MM.1S (cell line): ENCODE data around the gene CLASP1.
A peak's percentile ranks its signal among the peaks of the same experiment; 100 is the strongest.

Source experiments
- DNase-seq: peaks from one replicate; pipeline ENCODE4 v3.0.0-alpha.2; 2015
- H2AFZ ChIP-seq: fragments of 300-600 bp; sonication (generic); 2 replicates; pipeline ENCODE4 v1.6.0; 2016; ENCODE audit warnings: antibody characterized with exemption, low read length
- H3F3A ChIP-seq: fragments of 300-600 bp; sonication (generic); 2 replicates; pipeline ENCODE4 v1.6.1; 2016; ENCODE audit warnings: mild to moderate bottlenecking, antibody characterized with exemption, low read length, moderate library complexity, mixed read lengths; ENCODE audit not compliant: insufficient read depth
- H3K27ac ChIP-seq: fragments of 300-600 bp; sonication (generic); 2 replicates; pipeline ENCODE4 v1.5.1; 2016; ENCODE audit warnings: mild to moderate bottlenecking, low read length
- H3K27me3 ChIP-seq: fragments of 300-600 bp; sonication (generic); replicated peaks from 2 replicates; pipeline ENCODE4 v1.6.0; 2016; ENCODE audit warnings: low read length; ENCODE audit not compliant: insufficient read depth
- H3K36me3 ChIP-seq: fragments of 300-600 bp; sonication (generic); replicated peaks from 2 replicates; pipeline ENCODE4 v1.6.1; 2016; ENCODE audit warnings: mild to moderate bottlenecking, low read length, mixed read lengths; ENCODE audit not compliant: insufficient read depth
- H3K4me1 ChIP-seq: fragments of 300-600 bp; sonication (generic); 2 replicates; pipeline ENCODE4 v1.6.1; 2016; ENCODE audit warnings: low read length, mixed read lengths
- H3K4me2 ChIP-seq: fragments of 300-600 bp; sonication (generic); 2 replicates; pipeline ENCODE4 v1.6.0; 2016; ENCODE audit warnings: low read depth, low read length
- H3K4me3 ChIP-seq: fragments of 300-600 bp; sonication (generic); 2 replicates; pipeline ENCODE4 v1.5.1; 2016; ENCODE audit warnings: low read length, mixed read lengths
- H3K79me2 ChIP-seq: fragments of 300-600 bp; sonication (generic); 2 replicates; pipeline ENCODE4 v1.6.1; 2016; ENCODE audit warnings: mixed run types, low read length, mixed read lengths
- H3K9ac ChIP-seq: fragments of 300-600 bp; sonication (generic); 2 replicates; pipeline ENCODE4 v1.6.1; 2016; ENCODE audit warnings: low read length, mixed read lengths
- H3K9me2 ChIP-seq: fragments of 300-600 bp; sonication (generic); replicated peaks from 2 replicates; pipeline ENCODE4 v1.6.1; 2016; ENCODE audit warnings: mild to moderate bottlenecking, low read length, mixed read lengths; ENCODE audit not compliant: insufficient read depth
- H3K9me3 ChIP-seq: fragments of 300-600 bp; sonication (generic); replicated peaks from 2 replicates; pipeline ENCODE4 v1.6.1; 2016; ENCODE audit warnings: mild to moderate bottlenecking, low read length, mixed read lengths; ENCODE audit not compliant: insufficient read depth
- H4K20me1 ChIP-seq: fragments of 300-600 bp; sonication (generic); 2 replicates; pipeline ENCODE4 v1.6.1; 2016; ENCODE audit warnings: mild to moderate bottlenecking, low read length, moderate library complexity, mixed read lengths; ENCODE audit not compliant: insufficient read depth
- CTCF ChIP-seq: fragments of 300-600 bp; sonication (generic); IDR thresholded peaks from 2 replicates; pipeline ENCODE4 v1.5.1; 2016; ENCODE audit warnings: antibody characterized with exemption, low read length, mixed read lengths
- EZH2 ChIP-seq: fragments of 300-600 bp; sonication (generic); optimal IDR thresholded peaks from 2 replicates; pipeline ENCODE3; 2017; ENCODE audit warnings: low read depth, mild to moderate bottlenecking, antibody characterized with exemption, low read length, mixed read lengths
- EZH2phosphoT487 ChIP-seq: fragments of 300-600 bp; sonication (generic); IDR thresholded peaks from 2 replicates; pipeline ENCODE4 v1.6.1; 2018; ENCODE audit warnings: antibody characterized with exemption, low read length

The CLASP1 gene

DNA sequence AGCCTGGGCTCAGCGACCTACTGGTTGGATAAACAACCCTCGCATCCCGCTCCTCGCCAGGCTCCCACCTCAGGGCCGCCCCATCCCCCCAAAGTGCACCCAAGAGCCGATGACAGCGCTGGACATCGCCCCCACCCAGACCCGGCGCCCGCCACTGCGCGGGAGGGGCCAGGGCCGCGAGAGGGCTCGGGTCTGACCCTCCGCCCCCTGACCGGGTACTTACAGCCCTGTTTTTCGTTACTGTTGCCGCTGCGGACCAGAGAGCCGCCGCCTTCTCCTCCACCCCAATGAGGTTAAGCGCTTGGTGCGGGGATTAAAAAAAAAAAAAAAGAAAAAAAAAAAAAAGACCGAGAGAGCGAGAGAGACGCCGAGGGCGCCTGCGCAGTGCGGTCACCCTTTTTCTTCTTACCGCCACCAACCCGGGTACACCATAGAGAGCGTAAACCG lies at the start of gene CLASP1:
CLASP1 (minus strand) TSS at position 314 of the 447 bp plus-strand sequence. CDS start 43,567 bp downstream, outside the sequence.
- Histone ChIP-seq H3K4me1 (peaks cover 9% of the 10 kb centered on the region; the same call in 1 of the 2 replicates), H3K27ac (peak within 1 kb of the TSS; percentile 92), H3K79me2 (peaks cover 79% of the 10 kb centered on the region), H3K9me2 (no peaks in the 10 kb centered on the region), H3F3A (peaks cover 25% of the 10 kb centered on the region), H3K27me3 (no peaks in the 10 kb centered on the region), H3K36me3 (no peaks in the 10 kb centered on the region), H3K4me3 (peak within 1 kb of the TSS; percentile 76), H3K9ac (peak within 1 kb of the TSS; percentile 93), H4K20me1 (no peaks in the 10 kb centered on the region; the same call in 1 of the 2 replicates), H2AFZ (peak within 1 kb of the TSS; percentile 84), H3K4me2 (peak within 1 kb of the TSS; percentile 78), H3K9me3 (no peaks in the 10 kb centered on the region)
- DNase-seq, result no peak
- TF ChIP-seq EZH2, result no peak
- TF ChIP-seq CTCF, result no peak
- TF ChIP-seq EZH2phosphoT487, result no peak

DNA sequence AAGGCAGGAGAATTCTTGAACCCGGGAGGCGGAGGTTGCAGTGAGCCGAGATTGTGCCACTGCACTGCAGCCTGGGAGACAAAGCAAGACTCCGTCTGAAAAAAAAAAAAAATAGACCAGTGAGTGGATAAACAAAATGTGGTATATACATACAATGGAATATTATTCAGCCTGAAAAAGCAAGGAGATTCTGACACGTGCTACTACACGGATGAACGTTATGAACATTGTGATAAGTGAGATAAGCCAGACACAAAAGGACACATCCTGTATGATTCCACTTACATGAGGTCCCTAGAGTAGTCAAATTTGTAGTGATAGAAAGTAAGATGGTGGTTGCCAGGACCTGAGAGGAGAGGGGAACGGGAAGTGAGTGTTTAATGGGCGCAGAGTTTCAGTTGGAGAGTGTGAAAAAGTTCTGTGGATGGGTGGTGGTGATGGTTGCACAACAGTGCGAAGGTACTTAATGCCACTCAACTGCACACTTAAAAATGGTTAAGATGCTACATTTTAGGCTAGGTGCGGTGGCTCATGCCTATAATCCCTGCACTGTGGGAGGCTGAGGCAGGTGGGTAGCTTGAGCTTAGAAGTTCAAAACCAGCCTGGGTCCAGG lies 49.2 kb upstream of the CLASP1 start:
- H3K4me1 ChIP-seq, result no peaks in the 10 kb centered on the region
- TF ChIP-seq EZH2, result no peak
- H3K27ac ChIP-seq, result no peak overlapping the region
- H3K36me3 ChIP-seq, result no peaks in the 10 kb centered on the region
- H3K79me2 ChIP-seq, result no peaks in the 10 kb centered on the region
- H3K4me2 ChIP-seq, result no peak overlapping the region
- DNase-seq, result no peak
- H4K20me1 ChIP-seq, result no peaks in the 10 kb centered on the region
- H2AFZ ChIP-seq, result no peak overlapping the region
- no peaks in the 10 kb centered on the region for H3K9me3 ChIP-seq
- H3F3A ChIP-seq, result no peaks in the 10 kb centered on the region
- H3K4me3 ChIP-seq, result no peak overlapping the region
- no peak overlapping the region for H3K9ac ChIP-seq
- H3K27me3 ChIP-seq, result no peaks in the 10 kb centered on the region
- H3K9me2 ChIP-seq, result no peaks in the 10 kb centered on the region

- no peaks in the 10 kb centered on the region for H4K20me1 ChIP-seq
- no peak overlapping the region for H3K9ac ChIP-seq
- no peaks in the 10 kb centered on the region for H3K79me2 ChIP-seq
- TF ChIP-seq EZH2, result no peak
- no peak for TF ChIP-seq CTCF
- no peak for TF ChIP-seq EZH2phosphoT487
- no peak overlapping the region for H2AFZ ChIP-seq
- H3K4me3 ChIP-seq, result no peak overlapping the region
- H3K4me1 ChIP-seq, result no peaks in the 10 kb centered on the region
- no peaks in the 10 kb centered on the region for H3K27me3 ChIP-seq
- no peaks in the 10 kb centered on the region for H3F3A ChIP-seq
- H3K9me2 ChIP-seq, result no peaks in the 10 kb centered on the region
- no peak overlapping the region for H3K27ac ChIP-seq
- no peaks in the 10 kb centered on the region for H3K9me3 ChIP-seq
- H3K36me3 ChIP-seq, result no peaks in the 10 kb centered on the region
- H3K4me2 ChIP-seq, result no peak overlapping the region
- no peak for DNase-seq
Observed at GRCh38 chr2:121697108-121697631, 47.9 kb upstream of the CLASP1 start.

- no peaks in the 10 kb centered on the region for H3K36me3 ChIP-seq
- no peak overlapping the region for H3K9ac ChIP-seq
- no peak for DNase-seq
- no peak overlapping the region for H3K4me3 ChIP-seq
- no peaks in the 10 kb centered on the region for H4K20me1 ChIP-seq
- no peak overlapping the region for H2AFZ ChIP-seq
- no peaks in the 10 kb centered on the region for H3K4me1 ChIP-seq
- no peaks in the 10 kb centered on the region for H3F3A ChIP-seq
- no peaks in the 10 kb centered on the region for H3K9me3 ChIP-seq
- no peaks in the 10 kb centered on the region for H3K27me3 ChIP-seq
- no peaks in the 10 kb centered on the region for H3K79me2 ChIP-seq
- H3K27ac ChIP-seq, result no peak overlapping the region
- H3K9me2 ChIP-seq, result no peaks in the 10 kb centered on the region
- H3K4me2 ChIP-seq, result no peak overlapping the region
- TF ChIP-seq EZH2 (no peak), EZH2phosphoT487 (no peak), CTCF (no peak)
Observed at GRCh38 chr2:121696410-121696930, 47.2 kb upstream of the CLASP1 start.
